Mesendoderm (in vitro differentiated cells): Measurements from ENCODE around the gene BMI1.

Experiments
- DNase-seq: peaks from one replicate; pipeline ENCODE4 v3.0.0; 2013
- H2AK5ac ChIP-seq: 2 replicates; pipeline ENCODE4 v1.6.1; 2013; ENCODE audit warnings: low read length, inconsistent platforms
- H2BK120ac ChIP-seq: 2 replicates; pipeline ENCODE4 v1.6.1; 2013; ENCODE audit warnings: low read depth, mild to moderate bottlenecking, low read length, moderate library complexity, mixed read lengths
- H2BK15ac ChIP-seq: replicated peaks from 2 replicates; pipeline ENCODE4 v1.6.1; 2013; ENCODE audit warnings: low read depth, mild to moderate bottlenecking, moderate library complexity
- H2BK5ac ChIP-seq: 2 replicates; pipeline ENCODE4 v1.6.1; 2013; ENCODE audit warnings: low read length, inconsistent platforms
- H3K18ac ChIP-seq: 2 replicates; pipeline ENCODE4 v1.6.1; 2013; ENCODE audit warnings: mild to moderate bottlenecking, low read length, mixed read lengths
- H3K23ac ChIP-seq: one replicate; pipeline ENCODE4 v1.6.1; 2013; ENCODE audit warnings: low read length
- H3K27ac ChIP-seq: 2 replicates; pipeline ENCODE4 v1.5.1; 2013; ENCODE audit warnings: low read depth, mild to moderate bottlenecking, inconsistent platforms, low read length, moderate library complexity
- H3K27me3 ChIP-seq: 2 replicates; pipeline ENCODE4 v1.6.1; 2013; ENCODE audit warnings: low read length, control low read depth, mild to moderate bottlenecking, inconsistent platforms; ENCODE audit not compliant: insufficient read depth, poor library complexity
- H3K36me3 ChIP-seq: 2 replicates; pipeline ENCODE4 v1.6.1; 2013; ENCODE audit warnings: low read length, inconsistent platforms; ENCODE audit not compliant: control insufficient read depth, insufficient read depth
- H3K4ac ChIP-seq: one replicate; pipeline ENCODE4 v1.6.1; 2013; ENCODE audit warnings: low read depth, mild to moderate bottlenecking, low read length, moderate library complexity
- H3K4me1 ChIP-seq: 2 replicates; pipeline ENCODE4 v1.6.1; 2013; ENCODE audit warnings: low read depth, low read length, inconsistent platforms; ENCODE audit not compliant: control insufficient read depth
- H3K4me2 ChIP-seq: 2 replicates; pipeline ENCODE4 v1.6.1; 2013; ENCODE audit warnings: low read length
- H3K4me3 ChIP-seq: 2 replicates; pipeline ENCODE4 v1.5.1; 2013; ENCODE audit warnings: mild to moderate bottlenecking, low read length
- H3K56ac ChIP-seq: one replicate; pipeline ENCODE4 v1.6.1; 2013; ENCODE audit warnings: low read length
- H3K79me1 ChIP-seq: 2 replicates; pipeline ENCODE4 v1.6.1; 2013; ENCODE audit warnings: low read length, inconsistent platforms
- H3K79me2 ChIP-seq: 2 replicates; pipeline ENCODE4 v1.6.1; 2013; ENCODE audit warnings: mild to moderate bottlenecking, low read length; ENCODE audit not compliant: control insufficient read depth, insufficient read depth
- H3K9ac ChIP-seq: 2 replicates; pipeline ENCODE4 v1.6.1; 2013; ENCODE audit warnings: low read length, inconsistent platforms
- H4K5ac ChIP-seq: one replicate; pipeline ENCODE4 v1.6.1; 2013; ENCODE audit warnings: low read length
- H4K8ac ChIP-seq: one replicate; pipeline ENCODE4 v1.6.1; 2013; ENCODE audit warnings: low read depth, mild to moderate bottlenecking, control low read depth, low read length, moderate library complexity
- WGBS: extraction: QIAGEN DNeasy Blood & Tissue Kit; methylation state at CpG from one replicate; pipeline ENCODE4 v1.1.7; 2013; ENCODE audit warnings: low lambda C conversion rate, missing lambda C conversion rate; ENCODE audit not compliant: insufficient coverage; ENCODE audit errors: extremely low coverage; 5-methylcytosine and 5-hydroxymethylcytosine counted together

The BMI1 gene

GRCh38 chr10:22341926-22342196 lies 21.0 kb downstream of the BMI1 start:
- Histone ChIP-seq H3K4me1 (no peaks in the 10 kb centered on the region), H3K79me2 (no peaks in the 10 kb centered on the region), H3K27ac (no peak overlapping the region), H3K27me3 (peaks cover 49% of the 10 kb centered on the region), H3K79me1 (no peaks in the 10 kb centered on the region), H3K4me3 (no peak overlapping the region), H2BK5ac (no peak overlapping the region), H3K18ac (no peak overlapping the region), H3K23ac (no peak overlapping the region), H3K4me2 (no peak overlapping the region), H2BK120ac (no peak overlapping the region), H3K36me3 (no peaks in the 10 kb centered on the region), H4K5ac (no peak overlapping the region), H3K9ac (no peak overlapping the region), H3K56ac (no peak overlapping the region), H4K8ac (no peak overlapping the region), H3K4ac (no peak overlapping the region), H2AK5ac (no peak overlapping the region), H2BK15ac (no peak overlapping the region)
- no CpG with 5 or more reads among the region's 3 CpGs for WGBS
- no peak for DNase-seq

GRCh38 chr10:22342421-22342820 lies 21.5 kb downstream of the BMI1 start:
- Histone ChIP-seq H3K4me2 (no peak overlapping the region), H3K23ac (no peak overlapping the region), H4K8ac (no peak overlapping the region), H2AK5ac (no peak overlapping the region), H4K5ac (no peak overlapping the region), H3K79me2 (no peaks in the 10 kb centered on the region), H3K56ac (no peak overlapping the region), H3K27me3 (peaks cover 45% of the 10 kb centered on the region), H3K36me3 (no peaks in the 10 kb centered on the region), H3K4me1 (no peaks in the 10 kb centered on the region), H2BK5ac (no peak overlapping the region), H3K4me3 (no peak overlapping the region), H3K79me1 (no peaks in the 10 kb centered on the region), H2BK15ac (no peak overlapping the region), H3K27ac (no peak overlapping the region), H3K9ac (no peak overlapping the region), H2BK120ac (no peak overlapping the region), H3K18ac (no peak overlapping the region), H3K4ac (no peak overlapping the region)
- no CpG with 5 or more reads among the region's 3 CpGs for WGBS
- no peak for DNase-seq

GRCh38 chr10:22343731-22344130 lies 22.8 kb downstream of the BMI1 start:
- no peaks in the 10 kb centered on the region for H3K36me3 ChIP-seq
- H3K79me1 ChIP-seq, result no peaks in the 10 kb centered on the region
- H3K9ac ChIP-seq, result no peak overlapping the region
- H2BK15ac ChIP-seq, result no peak overlapping the region
- H3K27me3 ChIP-seq, result peaks cover 38% of the 10 kb centered on the region
- no peaks in the 10 kb centered on the region for H3K4me1 ChIP-seq
- H3K4ac ChIP-seq, result no peak overlapping the region
- no peak overlapping the region for H2BK120ac ChIP-seq
- H2AK5ac ChIP-seq, result no peak overlapping the region
- H4K5ac ChIP-seq, result no peak overlapping the region
- H3K23ac ChIP-seq, result no peak overlapping the region
- H3K4me2 ChIP-seq, result no peak overlapping the region
- H3K18ac ChIP-seq, result no peak overlapping the region
- no peak overlapping the region for H3K4me3 ChIP-seq
- no CpG with 5 or more reads among the region's 3 CpGs for WGBS
- no peaks in the 10 kb centered on the region for H3K79me2 ChIP-seq
- no peak overlapping the region for H3K27ac ChIP-seq
- no peak overlapping the region for H3K56ac ChIP-seq
- no peak overlapping the region for H4K8ac ChIP-seq
- H2BK5ac ChIP-seq, result no peak overlapping the region
- DNase-seq, result no peak

GRCh38 chr10:22344249-22344648 lies 23.4 kb downstream of the BMI1 start:
- no peaks in the 10 kb centered on the region for H3K4me1 ChIP-seq
- no peak for DNase-seq
- no peaks in the 10 kb centered on the region for H3K36me3 ChIP-seq
- no peak overlapping the region for H3K4me3 ChIP-seq
- H3K27me3 ChIP-seq, result peaks cover 36% of the 10 kb centered on the region
- H2BK120ac ChIP-seq, result no peak overlapping the region
- no peak overlapping the region for H3K18ac ChIP-seq
- H3K4me2 ChIP-seq, result no peak overlapping the region
- no peak overlapping the region for H3K9ac ChIP-seq
- H2BK15ac ChIP-seq, result no peak overlapping the region
- H4K8ac ChIP-seq, result no peak overlapping the region
- H3K23ac ChIP-seq, result no peak overlapping the region
- no peak overlapping the region for H2AK5ac ChIP-seq
- no peak overlapping the region for H4K5ac ChIP-seq
- WGBS, result no CpG with 5 or more reads among the region's 1 CpG
- no peak overlapping the region for H2BK5ac ChIP-seq
- H3K79me2 ChIP-seq, result no peaks in the 10 kb centered on the region
- H3K27ac ChIP-seq, result no peak overlapping the region
- H3K4ac ChIP-seq, result no peak overlapping the region
- H3K56ac ChIP-seq, result no peak overlapping the region
- no peaks in the 10 kb centered on the region for H3K79me1 ChIP-seq

- DNase-seq, result no peak
- no peaks in the 10 kb centered on the region for H3K79me2 ChIP-seq
These were observed 23.9 kb downstream of the BMI1 start for GRCh38 chr10:22344781-22345300.

GRCh38 chr10:22345301-22346095 lies 24.6 kb downstream of the BMI1 start, which contains the start of gene SPAG6:
Gene SPAG6, plus strand, starts transcription at chr10:22345496. Its CDS starts 116 bp downstream, at chr10:22345612.
- Histone ChIP-seq H3K36me3 (no peaks in the 10 kb centered on the region), H2AK5ac (no peak within 1 kb of the TSS), H3K9ac (no peak within 1 kb of the TSS), H4K5ac (no peak within 1 kb of the TSS), H3K27ac (no peak within 1 kb of the TSS), H3K79me1 (no peaks in the 10 kb centered on the region), H2BK15ac (no peak within 1 kb of the TSS), H3K56ac (no peak within 1 kb of the TSS), H3K27me3 (peaks cover 36% of the 10 kb centered on the region), H3K4ac (no peak within 1 kb of the TSS), H3K18ac (no peak within 1 kb of the TSS), H3K4me3 (no peak within 1 kb of the TSS), H4K8ac (no peak within 1 kb of the TSS), H2BK5ac (no peak within 1 kb of the TSS), H3K4me2 (peak within 1 kb of the TSS; percentile 27), H3K4me1 (no peaks in the 10 kb centered on the region), H3K79me2 (no peaks in the 10 kb centered on the region), H2BK120ac (no peak within 1 kb of the TSS), H3K23ac (peak within 1 kb of the TSS; percentile 15)
- no CpG with 5 or more reads among the region's 83 CpGs for WGBS
- DNase-seq, result peak; percentile 81

More at GRCh38 chr10:22344781-22345300, 23.9 kb downstream of the BMI1 start:
- no peaks in the 10 kb centered on the region for H3K4me1 ChIP-seq
- H2BK15ac ChIP-seq, result no peak overlapping the region
- H3K27ac ChIP-seq, result no peak overlapping the region
- H3K36me3 ChIP-seq, result no peaks in the 10 kb centered on the region
- no peak overlapping the region for H2AK5ac ChIP-seq
- no CpG with 5 or more reads among the region's 26 CpGs for WGBS
- no peak overlapping the region for H3K4ac ChIP-seq
- no peak overlapping the region for H3K4me3 ChIP-seq
- no peak overlapping the region for H4K8ac ChIP-seq
- H2BK5ac ChIP-seq, result no peak overlapping the region
- no peak overlapping the region for H3K18ac ChIP-seq
- H2BK120ac ChIP-seq, result no peak overlapping the region
- peak overlapping the region; percentile 15 for H3K23ac ChIP-seq
- no peak overlapping the region for H3K9ac ChIP-seq
- no peaks in the 10 kb centered on the region for H3K79me1 ChIP-seq
- peak overlapping the region; percentile 27 for H3K4me2 ChIP-seq
- H3K27me3 ChIP-seq, result peaks cover 36% of the 10 kb centered on the region
- no peak overlapping the region for H3K56ac ChIP-seq
- no peak overlapping the region for H4K5ac ChIP-seq
